Muscle of arm (tissue), 14 donors: ENCODE measurements around the gene PGBD1. TPM values are rescaled to one million over a fixed set of nuclear protein-coding genes. Genes with fewer than 3 reads are reported as not detected.

Experiments
- DNase-seq: peaks from one replicate; pipeline ENCODE4 v3.0.0-alpha.2; 2013
- long read RNA-seq, 11 donors: transcript quantifications; one replicate each; lab custom pipeline, GENCODE V29; 2026
- polyA plus RNA-seq, 12 donors: library from polyadenylated mRNA; unstranded; fragments of 120-200 nt; gene quantifications; one replicate each; pipeline ENCODE4 v1.2.1, GENCODE V29; 2013; ENCODE audit not compliant: insufficient read length in 12 of 12

Gene PGBD1, protein sequence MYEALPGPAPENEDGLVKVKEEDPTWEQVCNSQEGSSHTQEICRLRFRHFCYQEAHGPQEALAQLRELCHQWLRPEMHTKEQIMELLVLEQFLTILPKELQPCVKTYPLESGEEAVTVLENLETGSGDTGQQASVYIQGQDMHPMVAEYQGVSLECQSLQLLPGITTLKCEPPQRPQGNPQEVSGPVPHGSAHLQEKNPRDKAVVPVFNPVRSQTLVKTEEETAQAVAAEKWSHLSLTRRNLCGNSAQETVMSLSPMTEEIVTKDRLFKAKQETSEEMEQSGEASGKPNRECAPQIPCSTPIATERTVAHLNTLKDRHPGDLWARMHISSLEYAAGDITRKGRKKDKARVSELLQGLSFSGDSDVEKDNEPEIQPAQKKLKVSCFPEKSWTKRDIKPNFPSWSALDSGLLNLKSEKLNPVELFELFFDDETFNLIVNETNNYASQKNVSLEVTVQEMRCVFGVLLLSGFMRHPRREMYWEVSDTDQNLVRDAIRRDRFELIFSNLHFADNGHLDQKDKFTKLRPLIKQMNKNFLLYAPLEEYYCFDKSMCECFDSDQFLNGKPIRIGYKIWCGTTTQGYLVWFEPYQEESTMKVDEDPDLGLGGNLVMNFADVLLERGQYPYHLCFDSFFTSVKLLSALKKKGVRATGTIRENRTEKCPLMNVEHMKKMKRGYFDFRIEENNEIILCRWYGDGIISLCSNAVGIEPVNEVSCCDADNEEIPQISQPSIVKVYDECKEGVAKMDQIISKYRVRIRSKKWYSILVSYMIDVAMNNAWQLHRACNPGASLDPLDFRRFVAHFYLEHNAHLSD
- polyA plus RNA-seq = 1 to 10 TPM in 10 of 12 donors, not detected in 2; 5.1 to 8.8 (median 6.9) TPM
- long read RNA-seq, donor 1 = 0 reads
- long read RNA-seq, donor 2 = 0 reads
- long read RNA-seq, donor 3 = 0 reads
- long read RNA-seq, donor 4 = 0 reads
- long read RNA-seq, donor 5, partial matches to known transcripts = 6 of 10 reads
- long read RNA-seq, donor 5, other reads (novel, unspliced or antisense) = 0 of 10 reads
- long read RNA-seq, donor 6, partial matches to known transcripts = 0 of 1 reads
- long read RNA-seq, donor 6, other reads (novel, unspliced or antisense) = 0 of 1 reads
- long read RNA-seq, donor 7 = 0 reads
- long read RNA-seq, donor 8 = 0 reads
- long read RNA-seq, donor 9, partial matches to known transcripts = 5 of 5 reads
- long read RNA-seq, donor 9, other reads (novel, unspliced or antisense) = 0 of 5 reads
- long read RNA-seq, donor 10 = 0 reads
- long read RNA-seq, donor 11 = 0 reads

DNA sequence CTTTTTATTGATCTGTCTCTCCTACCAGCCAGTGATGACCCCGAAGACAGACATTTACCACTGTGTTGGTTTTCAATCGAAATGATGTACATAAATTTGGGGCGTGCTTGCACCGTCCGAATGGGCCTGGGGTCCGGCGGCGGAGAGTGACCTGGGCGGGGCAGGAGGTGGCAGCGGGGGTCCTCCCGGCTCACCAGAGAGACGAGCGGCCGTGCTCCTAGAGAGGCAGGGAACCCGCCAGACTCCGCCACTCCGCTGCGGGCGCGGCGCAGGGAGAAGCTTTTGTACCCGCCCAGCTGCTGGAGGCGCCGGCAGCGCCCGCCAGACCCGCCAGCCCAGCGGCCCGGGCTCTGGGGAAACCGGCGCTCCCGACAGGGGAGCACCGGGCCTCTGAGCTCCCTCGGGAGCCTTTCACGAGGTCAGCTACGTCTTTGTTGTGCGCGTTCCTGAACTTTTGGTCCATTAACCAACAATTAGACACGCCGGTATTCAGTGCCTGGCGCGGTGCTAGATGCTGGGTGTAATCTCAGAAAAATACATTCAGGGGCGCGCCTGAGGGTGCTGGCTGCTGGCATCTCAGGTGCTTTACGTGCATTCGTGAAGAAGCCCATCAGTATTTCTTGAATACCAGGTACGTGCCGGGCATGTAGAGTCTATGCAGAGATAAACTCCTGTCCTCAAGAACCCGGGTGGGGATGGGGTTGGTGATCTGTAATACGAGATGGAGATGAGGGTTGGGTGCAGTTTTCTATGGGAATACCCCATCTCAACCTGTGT is at the start of gene PGBD1:
PGBD1 (plus strand) TSS at position 285 of the 777 bp plus-strand sequence. CDS start 2,242 bp downstream, outside the sequence.
- peak; percentile 56 for DNase-seq

GRCh38 chr6:28232785-28233184 is 48.6 kb upstream of the PGBD1 start:
- DNase-seq = no peak

DNA sequence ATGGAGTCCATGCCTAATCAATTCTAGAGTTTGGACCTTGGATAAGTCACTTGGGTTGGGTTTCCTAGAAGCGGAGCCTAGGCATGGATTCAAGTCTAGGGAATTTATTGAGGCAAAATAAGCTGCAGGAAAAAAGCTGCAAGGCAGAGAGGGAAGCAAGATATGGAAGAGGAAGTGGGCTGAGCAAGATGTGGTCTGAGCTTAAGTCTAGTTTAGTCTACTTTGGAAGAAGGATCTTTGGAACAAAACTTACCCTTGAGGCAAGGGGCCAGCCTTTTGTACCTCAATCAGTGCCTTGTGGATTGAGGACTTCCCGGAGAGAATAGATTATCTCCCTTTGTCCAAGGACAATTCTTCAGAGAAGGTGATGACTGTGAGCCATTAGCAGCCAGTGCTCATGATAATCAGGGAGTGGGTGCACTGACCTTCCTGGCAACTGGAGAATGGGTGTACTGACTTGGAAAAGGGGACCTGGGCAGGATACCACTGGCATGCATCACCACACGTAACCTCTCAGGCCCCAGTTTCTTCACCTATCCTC is 45.4 kb upstream of the PGBD1 start:
- DNase-seq = no peak

DNA sequence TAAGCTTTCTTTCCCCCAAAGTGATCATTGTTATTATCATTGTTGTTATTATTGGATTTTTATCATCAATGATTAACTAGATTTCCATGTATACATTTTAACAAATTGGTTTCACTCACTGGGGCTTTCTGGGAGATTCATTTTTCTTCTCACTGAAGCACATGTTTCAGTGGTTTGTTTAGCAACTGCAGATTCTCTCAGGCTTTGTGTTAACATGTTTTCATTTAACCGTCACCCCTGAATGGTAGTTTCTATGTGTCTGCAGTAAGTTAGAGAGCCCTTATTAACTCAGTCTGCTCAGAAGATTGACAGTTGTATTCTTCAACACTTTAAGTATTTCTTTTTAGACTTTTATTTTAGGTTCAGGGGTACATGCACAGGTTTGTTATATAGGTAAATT is 41.7 kb upstream of the PGBD1 start:
- DNase-seq = no peak

DNA sequence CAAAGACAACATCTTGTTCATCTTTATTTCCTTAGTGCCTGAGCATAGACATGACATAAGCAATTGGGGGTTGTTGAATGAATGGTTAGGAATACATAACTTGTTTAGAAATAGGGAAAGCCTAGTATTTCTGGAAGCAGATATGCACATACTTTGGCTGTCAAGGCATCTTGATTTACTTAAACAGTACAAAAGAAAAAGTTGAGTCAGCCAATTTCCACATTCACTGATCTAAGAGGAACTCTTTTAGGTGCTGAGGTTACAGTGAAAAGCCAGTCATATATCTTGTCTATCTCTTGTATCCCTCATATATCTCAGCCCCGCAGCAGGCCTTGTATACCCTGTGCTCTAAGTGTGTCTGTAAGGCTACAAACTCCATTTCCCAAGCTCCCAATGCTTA is 40.9 kb upstream of the PGBD1 start:
- DNase-seq = no peak

- DNase-seq = no peak
Observed at GRCh38 chr6:28243946-28244345, 37.4 kb upstream of the PGBD1 start.

GRCh38 chr6:28245206-28245941 is 36.0 kb upstream of the PGBD1 start:
- DNase-seq = no peak

DNA sequence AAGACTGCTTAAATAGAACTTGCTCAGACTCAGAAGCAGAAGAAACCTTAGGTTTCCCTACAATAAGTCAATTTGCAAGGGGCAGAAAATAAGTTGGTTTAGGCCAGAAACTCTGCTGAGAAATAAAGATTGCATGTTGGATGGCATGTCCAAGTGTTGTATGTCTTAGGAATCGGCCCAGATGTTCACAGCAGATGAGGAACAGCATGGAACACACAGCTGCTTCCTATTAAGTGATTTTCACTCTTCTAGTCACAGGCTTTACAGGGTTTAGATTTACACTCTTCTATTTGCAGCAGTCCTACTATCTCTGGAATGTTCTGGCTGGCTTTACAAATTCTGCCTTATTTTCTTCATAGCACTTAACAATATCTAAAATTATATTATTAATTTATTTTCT is 32.5 kb upstream of the PGBD1 start:
- DNase-seq = no peak

- no peak for DNase-seq
Observed at GRCh38 chr6:28250747-28251146, 30.6 kb upstream of the PGBD1 start.

GRCh38 chr6:28251661-28252008 is 29.7 kb upstream of the PGBD1 start:
- no peak for DNase-seq

- peak; percentile 92 for DNase-seq
Observed at GRCh38 chr6:28252009-28252975, 29.1 kb upstream of the PGBD1 start, which contains the start of gene ZKSCAN4. Gene ZKSCAN4, minus strand, starts transcription at chr6:28252269. Its CDS starts 289 bp downstream, at chr6:28251980.

GRCh38 chr6:28254121-28254519 is 27.3 kb upstream of the PGBD1 start:
- no peak for DNase-seq

- DNase-seq = no peak
Observed at GRCh38 chr6:28257042-28257441, 24.3 kb upstream of the PGBD1 start.

- peak; percentile 68 for DNase-seq
Observed at GRCh38 chr6:28258877-28259777, 22.2 kb upstream of the PGBD1 start, which contains the start of gene NKAPL. Gene NKAPL, plus strand, starts transcription at chr6:28259297. Its CDS starts 75 bp downstream, at chr6:28259372.

- no peak for DNase-seq
Observed at GRCh38 chr6:28263922-28264321, 17.4 kb upstream of the PGBD1 start.

GRCh38 chr6:28264834-28265401 is 16.5 kb upstream of the PGBD1 start:
- DNase-seq = no peak

DNA sequence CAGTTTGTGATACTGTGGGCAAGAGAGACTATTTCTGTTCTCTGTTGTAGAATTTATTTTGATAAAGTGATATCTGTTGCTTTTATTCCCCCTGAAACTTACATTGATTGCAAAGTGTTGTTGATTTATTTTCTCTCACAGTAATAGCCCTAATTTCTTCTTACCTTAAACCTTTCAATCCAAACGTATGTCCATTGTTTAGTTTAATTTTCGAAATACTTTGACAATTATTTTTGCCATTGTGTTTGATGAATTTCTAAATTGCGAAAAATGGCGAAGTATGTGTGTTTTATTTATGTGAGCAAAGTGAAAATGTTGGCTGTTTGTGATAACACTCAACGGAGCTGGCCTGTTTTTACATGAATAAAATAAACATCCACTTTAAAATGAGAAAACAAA is 14.8 kb upstream of the PGBD1 start:
- no peak for DNase-seq
